ENCODE results near the gene MEF2B.

The MEF2B gene

GRCh38 chr19:19098084-19098702 lies 71.9 kb downstream of the MEF2B start:
- no peak overlapping the region for H3K4me2 ChIP-seq (ENCODE audit: low read length)
- no peaks in the 10 kb centered on the region for H3K4me1 ChIP-seq (ENCODE audit: insufficient read depth, low read length, severe bottlenecking)
- H3K9me2 ChIP-seq (ENCODE audit: low read depth, low read length): no peaks in the 10 kb centered on the region
- H3K36me3 ChIP-seq (ENCODE audit: insufficient read depth, low read length): no peaks in the 10 kb centered on the region
- no peak overlapping the region for H3K9ac ChIP-seq (ENCODE audit: low read length)
- H3K4me3 ChIP-seq (ENCODE audit: low read depth, low read length, poor library complexity, severe bottlenecking): no peak overlapping the region
- H3K9me3 ChIP-seq (ENCODE audit: low read length): no peaks in the 10 kb centered on the region
- H3F3A ChIP-seq (ENCODE audit: insufficient read depth, low read length): no peaks in the 10 kb centered on the region
- no peaks in the 10 kb centered on the region for H3K79me2 ChIP-seq (ENCODE audit: insufficient read depth, low read length)
- H3K27me3 ChIP-seq (ENCODE audit: insufficient read depth, low read length): no peaks in the 10 kb centered on the region
- TF ChIP-seq, protein P1, sequence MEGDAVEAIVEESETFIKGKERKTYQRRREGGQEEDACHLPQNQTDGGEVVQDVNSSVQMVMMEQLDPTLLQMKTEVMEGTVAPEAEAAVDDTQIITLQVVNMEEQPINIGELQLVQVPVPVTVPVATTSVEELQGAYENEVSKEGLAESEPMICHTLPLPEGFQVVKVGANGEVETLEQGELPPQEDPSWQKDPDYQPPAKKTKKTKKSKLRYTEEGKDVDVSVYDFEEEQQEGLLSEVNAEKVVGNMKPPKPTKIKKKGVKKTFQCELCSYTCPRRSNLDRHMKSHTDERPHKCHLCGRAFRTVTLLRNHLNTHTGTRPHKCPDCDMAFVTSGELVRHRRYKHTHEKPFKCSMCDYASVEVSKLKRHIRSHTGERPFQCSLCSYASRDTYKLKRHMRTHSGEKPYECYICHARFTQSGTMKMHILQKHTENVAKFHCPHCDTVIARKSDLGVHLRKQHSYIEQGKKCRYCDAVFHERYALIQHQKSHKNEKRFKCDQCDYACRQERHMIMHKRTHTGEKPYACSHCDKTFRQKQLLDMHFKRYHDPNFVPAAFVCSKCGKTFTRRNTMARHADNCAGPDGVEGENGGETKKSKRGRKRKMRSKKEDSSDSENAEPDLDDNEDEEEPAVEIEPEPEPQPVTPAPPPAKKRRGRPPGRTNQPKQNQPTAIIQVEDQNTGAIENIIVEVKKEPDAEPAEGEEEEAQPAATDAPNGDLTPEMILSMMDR (IDR thresholded peaks at IDR 0.05; ENCODE audit: low read length): no peak
- no peak for TF ChIP-seq EZH2 (IDR thresholded peaks at IDR 0.05; ENCODE audit: borderline replicate concordance, low read length)
- H3K27ac ChIP-seq (ENCODE audit: low read depth, low read length, poor library complexity, severe bottlenecking): no peak overlapping the region
- no peak overlapping the region for H2AFZ ChIP-seq (ENCODE audit: low read length)
- H4K20me1 ChIP-seq (ENCODE audit: insufficient read depth, low read length): no peaks in the 10 kb centered on the region

DNA sequence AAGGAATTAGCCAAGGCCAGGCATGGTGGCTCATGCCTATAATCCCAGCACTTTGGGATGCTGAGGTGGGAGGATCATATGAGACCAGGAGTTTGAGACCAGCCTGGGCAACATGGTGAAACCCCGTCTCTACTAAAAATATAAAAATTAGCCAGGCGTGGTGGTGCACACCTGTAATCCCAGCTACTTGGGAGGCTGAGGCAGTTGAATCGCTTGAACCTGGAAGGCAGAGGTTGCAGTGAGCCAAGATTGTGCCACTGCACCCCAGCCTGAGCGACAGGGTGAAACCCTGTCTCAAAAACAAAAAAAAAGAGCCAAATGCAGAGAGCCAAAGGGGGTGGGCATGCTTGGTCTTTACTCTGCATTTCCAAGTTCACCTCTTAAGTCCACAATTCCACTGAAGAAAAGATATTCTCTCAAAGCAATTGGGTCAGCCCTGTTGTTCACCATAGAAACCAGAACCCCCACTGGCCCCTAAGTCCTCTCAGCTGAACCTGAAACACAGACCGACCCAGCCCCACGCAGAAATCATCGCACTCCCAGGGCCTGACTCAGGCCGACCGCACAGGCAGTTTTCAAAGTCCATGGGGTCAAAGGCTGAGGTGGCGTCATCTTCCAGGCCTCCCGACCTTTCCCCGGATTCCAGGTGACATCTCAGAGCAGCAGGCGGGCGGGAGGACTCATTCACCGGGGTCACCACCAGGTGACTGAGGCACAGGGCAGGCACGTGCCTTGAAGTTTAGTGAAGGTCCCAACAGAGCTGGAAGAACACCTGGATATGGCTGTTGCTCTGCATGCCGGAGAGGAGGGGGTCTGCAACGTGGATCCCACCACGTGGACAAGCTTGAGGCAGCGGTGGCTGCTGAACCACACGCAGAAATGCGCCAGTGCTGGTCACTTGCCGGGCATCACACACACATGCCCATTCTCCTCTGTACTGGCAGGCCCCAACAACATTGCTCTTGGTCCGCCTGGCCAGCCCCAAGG lies 73.1 kb downstream of the MEF2B start:
- no peaks in the 10 kb centered on the region for H4K20me1 ChIP-seq (ENCODE audit: insufficient read depth, low read length)
- no peaks in the 10 kb centered on the region for H3K9me3 ChIP-seq (ENCODE audit: low read length)
- no peak overlapping the region for H3K4me2 ChIP-seq (ENCODE audit: low read length)
- H3F3A ChIP-seq (ENCODE audit: insufficient read depth, low read length): no peaks in the 10 kb centered on the region
- no peak overlapping the region for H2AFZ ChIP-seq (ENCODE audit: low read length)
- no peaks in the 10 kb centered on the region for H3K79me2 ChIP-seq (ENCODE audit: insufficient read depth, low read length)
- no peaks in the 10 kb centered on the region for H3K4me1 ChIP-seq (ENCODE audit: insufficient read depth, low read length, severe bottlenecking)
- no peak for TF ChIP-seq EZH2 (IDR thresholded peaks at IDR 0.05; ENCODE audit: borderline replicate concordance, low read length)
- TF ChIP-seq, protein P1 (IDR thresholded peaks at IDR 0.05; ENCODE audit: low read length): no peak
- no peak overlapping the region for H3K9ac ChIP-seq (ENCODE audit: low read length)
- no peak overlapping the region for H3K4me3 ChIP-seq (ENCODE audit: low read depth, low read length, poor library complexity, severe bottlenecking)
- H3K27ac ChIP-seq (ENCODE audit: low read depth, low read length, poor library complexity, severe bottlenecking): no peak overlapping the region
- H3K9me2 ChIP-seq (ENCODE audit: low read depth, low read length): no peaks in the 10 kb centered on the region
- no peaks in the 10 kb centered on the region for H3K27me3 ChIP-seq (ENCODE audit: insufficient read depth, low read length)
- H3K36me3 ChIP-seq (ENCODE audit: insufficient read depth, low read length): no peaks in the 10 kb centered on the region

DNA sequence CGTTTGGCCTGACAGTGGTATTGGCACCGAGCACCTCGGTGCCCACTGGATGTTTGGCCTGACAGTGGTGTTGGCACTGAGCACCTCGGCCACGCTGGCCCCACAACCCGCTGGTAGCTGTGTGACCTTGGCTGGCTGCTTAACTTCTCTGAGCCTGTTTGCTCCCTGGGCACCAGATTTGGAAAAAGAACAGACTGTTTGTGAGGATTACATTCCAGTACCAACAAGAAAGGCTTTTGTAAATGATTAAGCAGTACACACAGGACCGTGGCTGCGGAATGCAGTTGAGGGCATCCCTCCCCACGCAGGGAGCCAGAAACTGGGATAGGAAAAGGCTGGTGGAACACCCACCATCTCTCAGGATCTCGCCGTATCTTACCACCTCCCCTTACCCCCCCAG lies 74.4 kb downstream of the MEF2B start:
- H3K4me3 ChIP-seq (ENCODE audit: low read depth, low read length, poor library complexity, severe bottlenecking): no peak overlapping the region
- TF ChIP-seq, protein P1 (IDR thresholded peaks at IDR 0.05; ENCODE audit: low read length): no peak
- no peak for TF ChIP-seq EZH2 (IDR thresholded peaks at IDR 0.05; ENCODE audit: borderline replicate concordance, low read length)
- H3K9ac ChIP-seq (ENCODE audit: low read length): no peak overlapping the region
- H3K4me1 ChIP-seq (ENCODE audit: insufficient read depth, low read length, severe bottlenecking): no peaks in the 10 kb centered on the region
- H3K4me2 ChIP-seq (ENCODE audit: low read length): no peak overlapping the region
- no peak overlapping the region for H2AFZ ChIP-seq (ENCODE audit: low read length)
- no peaks in the 10 kb centered on the region for H3K36me3 ChIP-seq (ENCODE audit: insufficient read depth, low read length)
- H3K27ac ChIP-seq (ENCODE audit: low read depth, low read length, poor library complexity, severe bottlenecking): no peak overlapping the region
- no peaks in the 10 kb centered on the region for H3K9me2 ChIP-seq (ENCODE audit: low read depth, low read length)
- H3K27me3 ChIP-seq (ENCODE audit: insufficient read depth, low read length): no peaks in the 10 kb centered on the region
- no peaks in the 10 kb centered on the region for H4K20me1 ChIP-seq (ENCODE audit: insufficient read depth, low read length)
- no peaks in the 10 kb centered on the region for H3K79me2 ChIP-seq (ENCODE audit: insufficient read depth, low read length)
- H3F3A ChIP-seq (ENCODE audit: insufficient read depth, low read length): no peaks in the 10 kb centered on the region
- no peaks in the 10 kb centered on the region for H3K9me3 ChIP-seq (ENCODE audit: low read length)

All from OCI-LY1 (cell line).